NK-92 (cell line): Measurements from ENCODE around the gene PPIL6.
"Not testable (repeated sequence)": the region's sequence is repeated elsewhere in the genome, so short reads cannot be mapped to it uniquely, and the experiment has no call there.

Experiments used
- DNase-seq: peaks from one replicate; lab custom pipeline; 2025; ENCODE audit not compliant: unreplicated experiment; lab: John Stamatoyannopoulos, UW

Gene PPIL6

GRCh38 chr6:109369728-109370127, 70.7 kb downstream of the PPIL6 start:
- no peak for DNase-seq

GRCh38 chr6:109364382-109365078, 75.9 kb downstream of the PPIL6 start:
- DNase-seq, result not testable (repeated sequence)

- DNase-seq, result no peak
Observed at GRCh38 chr6:109363753-109364152, 76.7 kb downstream of the PPIL6 start.

GRCh38 chr6:109362102-109362884, 78.1 kb downstream of the PPIL6 start:
- no peak for DNase-seq

- DNase-seq, result no peak
Observed at GRCh38 chr6:109360791-109361190, 79.6 kb downstream of the PPIL6 start.

- no peak for DNase-seq
Observed at GRCh38 chr6:109360281-109360680, 80.1 kb downstream of the PPIL6 start.

- no peak for DNase-seq
Observed at GRCh38 chr6:109359248-109359647, 81.2 kb downstream of the PPIL6 start.

- DNase-seq, result no peak
Observed at GRCh38 chr6:109358204-109358603, 82.2 kb downstream of the PPIL6 start.

GRCh38 chr6:109356237-109356636, 84.2 kb downstream of the PPIL6 start:
- no peak for DNase-seq

GRCh38 chr6:109351231-109352130, 88.9 kb downstream of the PPIL6 start:
- no peak for DNase-seq

- DNase-seq, result no peak
Observed at GRCh38 chr6:109349419-109349987, 90.9 kb downstream of the PPIL6 start.

- DNase-seq, result no peak
Observed at GRCh38 chr6:109348226-109348625, 92.2 kb downstream of the PPIL6 start.

- no peak for DNase-seq
Observed at GRCh38 chr6:109347779-109348178, 92.6 kb downstream of the PPIL6 start.

GRCh38 chr6:109345986-109346385, 94.4 kb downstream of the PPIL6 start:
- DNase-seq, result no peak

- DNase-seq, result no peak
Observed at GRCh38 chr6:109344226-109344625, 96.2 kb downstream of the PPIL6 start.

GRCh38 chr6:109343518-109343917, 96.9 kb downstream of the PPIL6 start:
- DNase-seq, result no peak

- no peak for DNase-seq
Observed at GRCh38 chr6:109342911-109343310, 97.5 kb downstream of the PPIL6 start.

- no peak for DNase-seq
Observed at GRCh38 chr6:109342506-109342905, 97.9 kb downstream of the PPIL6 start.

GRCh38 chr6:109340811-109341210, 99.6 kb downstream of the PPIL6 start:
- no peak for DNase-seq
